Transverse colon (tissue), 4 donors: Measurements from ENCODE around the gene INO80B. TPM values are rescaled to one million over a fixed set of nuclear protein-coding genes. Genes with fewer than 3 reads are reported as not detected.
A peak's percentile ranks its signal among the peaks of the same experiment; 100 is the strongest.
"Not testable (repeated sequence)": the region's sequence is repeated elsewhere in the genome, so short reads cannot be mapped to it uniquely, and the experiment has no call there.

ENCODE experiments used
- DNase-seq: peaks from one replicate; pipeline ENCODE4 v3.0.0-alpha.2; 2019
- H3K27ac ChIP-seq, 4 donors: fragments of 200-600 bp; sonication (generic); 2 replicates each; pipeline ENCODE4 v1.5.1; 2016 to 2018; ENCODE audit warnings: inconsistent platforms in 4 of 4
- H3K27me3 ChIP-seq: fragments of 200-600 bp; sonication (generic); 2 replicates; pipeline ENCODE4 v1.5.1; 2017; ENCODE audit warnings: inconsistent platforms
- H3K36me3 ChIP-seq, 4 donors: fragments of 200-600 bp; sonication (generic); 2 replicates each; pipeline ENCODE4 v1.5.1; 2017 to 2019; ENCODE audit warnings: inconsistent platforms in 4 of 4
- H3K4me1 ChIP-seq, 4 donors: fragments of 200-600 bp; sonication (generic); 2 replicates each; pipeline ENCODE4 v1.5.1; 2017 to 2020; ENCODE audit warnings: inconsistent platforms in 4 of 4
- H3K4me3 ChIP-seq, 4 donors: fragments of 200-600 bp; sonication (generic); 1 replicate in 1 of 4; 2 replicates in 3 of 4; pipeline versions ENCODE4 v1.5.1 to v1.6.1; 2017 to 2019; ENCODE audit warnings: inconsistent platforms in 4 of 4
- H3K9me3 ChIP-seq, 2 donors: fragments of 200-600 bp; sonication (generic); 2 replicates each; pipeline ENCODE4 v1.5.1; 2017 to 2019; ENCODE audit warnings: inconsistent platforms in 2 of 2
- EP300 ChIP-seq: sonication (generic); formaldehyde crosslinking; IDR thresholded peaks from one replicate; pipeline ENCODE4 v1.6.1; 2017; ENCODE audit warnings: antibody characterized with exemption, low read depth
- POLR2A ChIP-seq: fragments of 450-650 bp; IDR thresholded peaks from one replicate; pipeline ENCODE4 v1.6.1; 2016; ENCODE audit warnings: antibody characterized with exemption, mild to moderate bottlenecking, moderate library complexity
- POLR2AphosphoS5 ChIP-seq, 3 donors: sonication (generic); formaldehyde crosslinking; IDR thresholded peaks; one replicate each; pipeline ENCODE4 v1.6.1; 2016; ENCODE audit warnings: antibody characterized with exemption in 3 of 3
- WGBS, 2 donors: methylation state at CpG; one replicate each; pipeline ENCODE4 v1.1.5; 2018; ENCODE audit warnings: low coverage in 1 of 2; 5-methylcytosine and 5-hydroxymethylcytosine counted together
- in situ Hi-C, 4 donors: fragments of 200-750 bp; cut with MboI; loops; one replicate each; pipeline versions ENCODE4 v1.15.0 to v1.15.1; 2017; ENCODE audit warnings: low sequenced_read_pairs in 3 of 4, low pct_ligation_motif_present in 1 of 4, low pct_unique_long_range_greater_than_20kb in 1 of 4
- intact Hi-C: fragments of 100-400 bp; cut with DNase I; formaldehyde crosslinking; loops from one replicate; pipeline ENCODE4 v1.15.1; 2023; ENCODE audit warnings: low total_unique reads
- total RNA-seq, 4 donors: library from RNA; depleted of rRNA; stranded (reverse); fragments of >200 nt; gene quantifications; one replicate each; pipeline ENCODE4 v1.1.0, GENCODE V29; 2016
- TF ChIP-seq, protein P1 (sequence below), 5 experiments: fragments of 200-600 bp in 3 of 5; fragments of 450-650 bp in 2 of 5; sonication (generic) in 3 of 5; IDR thresholded peaks; 1 replicate in 2 of 5; 2 replicates in 3 of 5; pipeline ENCODE4 v1.5.1; 2016 to 2017; ENCODE audit warnings: antibody characterized with exemption in 5 of 5, inconsistent platforms in 3 of 5, mild to moderate bottlenecking in 2 of 5, moderate library complexity in 1 of 5

Gene INO80B
- total RNA-seq, 4 donors from 2014 or later, result 12.9 to 53.9 (median 34.5) TPM

DNA sequence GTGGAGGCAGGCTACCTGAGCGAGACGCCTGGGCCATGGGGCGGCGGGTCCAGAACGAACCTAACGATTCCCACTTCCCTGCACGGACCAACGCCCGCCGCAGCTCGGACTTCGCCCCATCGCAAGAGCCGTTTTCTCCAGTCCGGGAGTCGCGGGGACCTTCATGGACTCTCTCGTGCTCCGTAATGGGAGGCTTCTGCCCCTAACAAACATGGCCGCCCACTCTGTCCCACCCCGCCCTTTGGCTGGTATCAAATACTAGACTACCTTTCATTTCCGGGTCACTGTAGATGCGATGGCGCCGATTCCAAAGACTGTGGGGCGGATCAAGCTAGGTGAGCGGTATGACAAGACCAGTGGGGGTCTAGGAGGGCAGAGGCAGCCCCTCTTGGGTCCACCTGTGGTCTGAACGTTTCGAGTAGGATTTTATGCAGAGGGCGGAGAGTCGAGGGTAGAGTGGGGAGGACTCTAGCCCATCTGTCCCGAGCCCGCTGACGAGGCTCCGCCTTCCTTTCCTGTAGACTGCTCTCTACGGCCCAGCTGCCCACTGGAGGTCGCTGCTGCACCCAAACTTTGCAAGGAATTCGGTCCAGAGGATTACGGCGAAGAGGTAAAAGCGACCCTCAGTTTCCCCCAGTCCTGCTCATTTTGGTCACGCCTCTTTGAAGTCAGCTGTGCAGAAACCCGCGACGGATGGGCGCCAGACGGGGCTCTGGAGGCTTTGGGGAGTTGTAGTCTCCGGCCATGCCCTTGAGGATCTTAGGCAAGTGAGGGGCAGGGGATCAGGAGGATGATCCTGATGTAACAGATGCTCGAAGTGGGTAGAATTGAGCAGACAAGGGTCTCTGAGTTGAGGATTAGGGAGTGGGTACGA lies 28.2 kb downstream of the INO80B start, which contains the start of the genes CCDC142 and TTC31:
TSS of gene CCDC142 (minus strand) at position 198 of the 874 bp plus-strand sequence. CDS start at position 37, 161 bp downstream.
TSS of gene TTC31 (plus strand) at position 281 of the 874 bp plus-strand sequence. CDS start at position 296, 15 bp downstream.
- H3K9me3 ChIP-seq, result no peaks in the 10 kb centered on the region
- H3K36me3 ChIP-seq, result peaks cover 0 to 11% (median 4%) of the 10 kb centered on the region in 4 donors
- peak; percentile 97 for DNase-seq
- peak within 1 kb of the TSS; percentile 88 to 97 (median 94) for H3K27ac ChIP-seq
- TF ChIP-seq POLR2A, result peak; percentile 79
- no peak for TF ChIP-seq EP300
- peak; percentile 61 to 81 (median 66) for TF ChIP-seq POLR2AphosphoS5 (IDR thresholded peaks at IDR 0.05)
- TF ChIP-seq, protein P1, sequence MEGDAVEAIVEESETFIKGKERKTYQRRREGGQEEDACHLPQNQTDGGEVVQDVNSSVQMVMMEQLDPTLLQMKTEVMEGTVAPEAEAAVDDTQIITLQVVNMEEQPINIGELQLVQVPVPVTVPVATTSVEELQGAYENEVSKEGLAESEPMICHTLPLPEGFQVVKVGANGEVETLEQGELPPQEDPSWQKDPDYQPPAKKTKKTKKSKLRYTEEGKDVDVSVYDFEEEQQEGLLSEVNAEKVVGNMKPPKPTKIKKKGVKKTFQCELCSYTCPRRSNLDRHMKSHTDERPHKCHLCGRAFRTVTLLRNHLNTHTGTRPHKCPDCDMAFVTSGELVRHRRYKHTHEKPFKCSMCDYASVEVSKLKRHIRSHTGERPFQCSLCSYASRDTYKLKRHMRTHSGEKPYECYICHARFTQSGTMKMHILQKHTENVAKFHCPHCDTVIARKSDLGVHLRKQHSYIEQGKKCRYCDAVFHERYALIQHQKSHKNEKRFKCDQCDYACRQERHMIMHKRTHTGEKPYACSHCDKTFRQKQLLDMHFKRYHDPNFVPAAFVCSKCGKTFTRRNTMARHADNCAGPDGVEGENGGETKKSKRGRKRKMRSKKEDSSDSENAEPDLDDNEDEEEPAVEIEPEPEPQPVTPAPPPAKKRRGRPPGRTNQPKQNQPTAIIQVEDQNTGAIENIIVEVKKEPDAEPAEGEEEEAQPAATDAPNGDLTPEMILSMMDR (IDR thresholded peaks at IDR 0.05), result peak; percentile 82 to 94 (median 88)
- WGBS, 2 donors, result 0% methylated on average over 1 to 19 of the region's 50 CpGs
- peak within 1 kb of the TSS; percentile 72 to 88 (median 82) for H3K4me3 ChIP-seq
- in situ Hi-C loops, result loop anchor here in 3 of 4 donors (10.0 to 25.0 kb wide), 2 partner anchors 102 to 104 kb away; no protein-coding TSS in a partner anchor
- H3K4me1 ChIP-seq, result peaks cover 15 to 29% (median 23%) of the 10 kb centered on the region in 4 donors
- H3K27me3 ChIP-seq, result no peaks in the 10 kb centered on the region
- intact Hi-C loops, result loop anchor here (2.0 to 5.0 kb wide), 2 partner anchors 48 to 104 kb away; no protein-coding TSS in a partner anchor

DNA sequence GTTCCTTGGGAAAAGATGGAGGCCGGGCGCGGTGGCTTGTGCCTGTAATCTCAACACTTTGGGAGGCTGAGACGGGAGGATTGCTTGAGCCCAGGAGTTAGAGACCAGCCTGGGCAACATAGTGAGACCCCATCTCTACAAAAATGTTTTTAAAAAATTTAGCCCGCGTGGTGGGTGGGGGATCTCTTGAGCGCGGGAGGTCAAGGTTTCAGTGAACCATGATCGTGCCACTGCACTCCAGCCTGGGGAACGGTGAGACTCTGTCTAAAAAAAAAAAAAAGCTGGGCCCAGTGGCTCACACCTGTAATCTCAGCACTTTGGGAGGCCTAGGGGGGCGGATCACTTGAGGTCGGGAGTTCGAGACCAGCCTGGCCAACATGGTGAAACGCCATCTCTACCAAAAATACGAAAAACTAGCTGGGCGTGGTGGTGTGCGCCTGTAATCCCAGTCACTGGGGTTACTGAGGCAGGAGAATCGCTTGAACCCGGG lies 28.8 kb downstream of the INO80B start:
- not testable (repeated sequence) for H3K9me3 ChIP-seq, DNase-seq, H3K27me3 ChIP-seq
- H3K27ac ChIP-seq, result peak overlapping the region in 3 of 4 donors; percentile 93 to 97 (median 94)
- H3K4me1 ChIP-seq, result peaks cover 15 to 29% (median 23%) of the 10 kb centered on the region in 4 donors
- in situ Hi-C loops, result loop anchor here in 3 of 4 donors (10.0 to 25.0 kb wide), 2 partner anchors 101 to 104 kb away; no protein-coding TSS in a partner anchor
- 82 to 88% methylated on average over 16 to 19 of the region's 19 CpGs for WGBS, 2 donors
- peak overlapping the region; percentile 72 to 88 (median 82) for H3K4me3 ChIP-seq
- intact Hi-C loops, result loop anchor here (2.0 to 5.0 kb wide), 3 partner anchors 23 to 104 kb away; partner anchors contain the start of gene PCGF1
- H3K36me3 ChIP-seq, result peaks cover 0 to 11% (median 4%) of the 10 kb centered on the region in 4 donors

DNA sequence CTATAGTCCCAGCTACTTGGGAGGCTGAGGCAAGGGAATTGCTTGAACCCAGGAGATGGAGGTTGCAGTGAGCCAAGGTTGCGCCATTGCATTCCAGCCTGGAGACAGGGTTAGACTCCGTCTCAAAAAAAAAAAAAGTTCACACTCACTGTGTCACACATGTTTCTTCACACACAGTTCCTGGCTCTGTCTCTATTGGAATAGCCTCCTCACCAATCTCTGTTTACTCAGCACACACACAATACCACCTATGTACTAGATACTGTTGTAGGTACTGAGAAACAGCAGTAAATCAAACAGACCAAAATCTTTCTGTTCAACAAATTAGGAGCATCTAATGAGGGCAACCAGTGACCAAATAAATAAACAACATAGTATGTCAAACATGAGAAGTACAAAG lies 31.3 kb downstream of the INO80B start:
- no peak for DNase-seq
- Histone ChIP-seq H3K4me1 (peaks cover 12 to 22% (median 17%) of the 10 kb centered on the region in 4 donors), H3K36me3 (peaks cover 0 to 21% (median 10%) of the 10 kb centered on the region in 4 donors), H3K4me3 (no peak overlapping the region), H3K27ac (no peak overlapping the region), H3K27me3 (no peaks in the 10 kb centered on the region), H3K9me3 (no peaks in the 10 kb centered on the region)
- in situ Hi-C loops, result loop anchor here (5.0 to 25.0 kb wide), 3 partner anchors 96 to 101 kb away; no protein-coding TSS in a partner anchor
- intact Hi-C loops, result no loop called here
- WGBS, 2 donors, result 90 to 96% methylated on average over 2 of the region's 2 CpGs
- TF ChIP-seq POLR2AphosphoS5 (IDR thresholded peaks at IDR 0.05) (no peak), EP300 (no peak), POLR2A (no peak)
- TF ChIP-seq, protein P1 (IDR thresholded peaks at IDR 0.05), result no peak

DNA sequence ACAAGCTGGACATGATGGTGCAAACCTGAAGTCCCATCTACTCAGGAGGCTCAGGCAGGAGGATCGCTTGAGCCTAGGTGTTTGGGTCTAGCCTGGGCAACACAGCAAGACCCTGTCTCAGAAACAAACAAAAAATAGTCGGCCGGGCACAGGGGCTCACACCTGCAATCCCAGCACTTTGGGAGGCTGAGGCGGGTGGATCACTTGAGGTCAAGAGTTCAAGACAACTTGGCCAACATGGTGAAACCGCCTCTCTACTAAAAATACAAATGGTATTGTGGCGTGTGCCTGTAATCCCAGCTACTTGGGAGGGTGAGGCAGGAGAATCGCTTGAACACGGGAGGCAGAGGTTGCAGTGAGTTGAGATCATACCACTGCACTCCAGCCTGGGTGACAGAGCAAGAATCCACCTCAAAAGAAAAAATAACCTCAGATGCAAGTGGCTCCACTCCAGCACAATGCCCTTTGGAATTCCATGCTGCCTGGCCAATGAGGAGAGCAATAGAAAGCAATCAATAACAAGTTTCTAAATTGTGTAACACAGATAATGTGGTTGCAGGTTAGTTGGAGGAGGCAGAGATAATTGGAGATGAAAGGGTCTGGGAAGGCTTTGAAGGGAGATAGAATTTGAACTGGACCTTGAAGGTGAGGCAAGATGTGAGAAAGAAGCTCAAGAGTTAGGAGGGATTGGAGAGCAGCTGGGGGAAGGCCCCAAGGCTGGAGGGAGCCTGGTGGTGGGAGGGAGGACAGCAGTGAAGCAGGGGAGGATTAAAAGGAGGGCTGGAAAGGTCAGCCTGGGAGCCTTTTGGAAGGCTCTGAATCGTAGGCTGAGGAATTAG lies 34.0 kb downstream of the INO80B start:
- DNase-seq, result no peak
- 81 to 91% methylated on average over 2 to 9 of the region's 9 CpGs for WGBS, 2 donors
- H3K9me3 ChIP-seq, result no peaks in the 10 kb centered on the region
- no peak overlapping the region for H3K4me3 ChIP-seq
- in situ Hi-C loops, result loop anchor here (5.0 to 25.0 kb wide), 3 partner anchors 93 to 98 kb away; no protein-coding TSS in a partner anchor
- no peak overlapping the region for H3K27ac ChIP-seq
- H3K27me3 ChIP-seq, result no peaks in the 10 kb centered on the region
- H3K36me3 ChIP-seq, result peaks cover 0 to 41% (median 21%) of the 10 kb centered on the region in 4 donors
- TF ChIP-seq EP300 (no peak), POLR2AphosphoS5 (IDR thresholded peaks at IDR 0.05) (no peak), POLR2A (no peak)
- TF ChIP-seq, protein P1 (IDR thresholded peaks at IDR 0.05), result no peak
- peaks cover 0 to 6% (median 2%) of the 10 kb centered on the region in 4 donors for H3K4me1 ChIP-seq
- intact Hi-C loops, result no loop called here
